ENCODE measurements around the gene SSU72.
"Not testable (repeated sequence)": the region's sequence is repeated elsewhere in the genome, so short reads cannot be mapped to it uniquely, and the experiment has no call there.

Gene SSU72

GRCh38 chr1:1594602-1595260 lies 20.1 kb upstream of the SSU72 start:
- DNase-seq = no peak

GRCh38 chr1:1593834-1594601 lies 19.4 kb upstream of the SSU72 start:
- DNase-seq = no peak

- no peak for DNase-seq
Observed at GRCh38 chr1:1591452-1591851, 16.8 kb upstream of the SSU72 start.

GRCh38 chr1:1583347-1584010 lies 8.8 kb upstream of the SSU72 start:
- DNase-seq = no peak

GRCh38 chr1:1582585-1583346 lies 8.1 kb upstream of the SSU72 start:
- no peak for DNase-seq

GRCh38 chr1:1578371-1578940 lies 3.8 kb upstream of the SSU72 start:
- no peak for DNase-seq

- no peak for DNase-seq
Observed at GRCh38 chr1:1577367-1578011, 2.8 kb upstream of the SSU72 start.

- DNase-seq = peak; percentile 71
Observed at GRCh38 chr1:1573843-1574720, 581 bp downstream of the SSU72 start.

- DNase-seq = no peak
Observed at GRCh38 chr1:1569341-1569740, 5.3 kb downstream of the SSU72 start.

- DNase-seq = no peak
Observed at GRCh38 chr1:1567891-1568291, 6.8 kb downstream of the SSU72 start.

- no peak for DNase-seq
Observed at GRCh38 chr1:1567152-1567875, 7.3 kb downstream of the SSU72 start.

- DNase-seq = no peak
Observed at GRCh38 chr1:1565340-1565739, 9.3 kb downstream of the SSU72 start.

GRCh38 chr1:1564268-1564667 lies 10.4 kb downstream of the SSU72 start:
- DNase-seq = no peak

GRCh38 chr1:1563688-1564087 lies 11.0 kb downstream of the SSU72 start:
- DNase-seq = no peak

GRCh38 chr1:1562556-1563195 lies 12.0 kb downstream of the SSU72 start:
- DNase-seq = no peak

- no peak for DNase-seq
Observed at GRCh38 chr1:1561801-1562470, 12.7 kb downstream of the SSU72 start.

GRCh38 chr1:1560178-1560577 lies 14.5 kb downstream of the SSU72 start:
- DNase-seq = no peak

GRCh38 chr1:1559066-1559465 lies 15.6 kb downstream of the SSU72 start:
- DNase-seq = no peak

- no peak for DNase-seq
Observed at GRCh38 chr1:1558591-1558990, 16.1 kb downstream of the SSU72 start.

- DNase-seq = not testable (repeated sequence)
Observed at GRCh38 chr1:1557688-1558087, 17.0 kb downstream of the SSU72 start.

All from NCI-H1436 (cell line).